Skeletal muscle satellite cell (primary cell): ENCODE measurements around the gene TAS1R3.

Source experiments
- H3K27me3 ChIP-seq: 2 replicates; pipeline ENCODE4 v1.7.0; 2013; ENCODE audit warnings: low read length; ENCODE audit not compliant: control insufficient read depth, insufficient read depth
- H3K36me3 ChIP-seq: 2 replicates; pipeline ENCODE4 v1.7.0; 2013; ENCODE audit warnings: mild to moderate bottlenecking, control low read depth, low read length; ENCODE audit not compliant: insufficient read depth
- H3K4me1 ChIP-seq: 2 replicates; pipeline ENCODE4 v1.7.0; 2013; ENCODE audit warnings: low read length; ENCODE audit not compliant: control insufficient read depth, insufficient read depth
- H3K4me2 ChIP-seq: 2 replicates; pipeline ENCODE4 v1.7.0; 2013; ENCODE audit warnings: mild to moderate bottlenecking, low read length
- H3K4me3 ChIP-seq: 2 replicates; pipeline ENCODE4 v1.7.0; 2013; ENCODE audit warnings: low read length
- H3K9ac ChIP-seq: 2 replicates; pipeline ENCODE4 v1.7.0; 2013; ENCODE audit warnings: mild to moderate bottlenecking, low read depth, low read length, moderate library complexity
- H3K9me3 ChIP-seq: replicated peaks from 2 replicates; pipeline ENCODE4 v1.7.0; 2013; ENCODE audit warnings: mild to moderate bottlenecking, control low read depth, low read length

The TAS1R3 gene

GRCh38 chr1:1347663-1348419 lies 16.8 kb downstream of the TAS1R3 start:
- Histone ChIP-seq H3K4me1 (peaks cover 56% of the 10 kb centered on the region), H3K27me3 (no peaks in the 10 kb centered on the region), H3K36me3 (peaks cover 14% of the 10 kb centered on the region), H3K4me3 (peak overlapping the region; percentile 79), H3K4me2 (peak overlapping the region; percentile 87), H3K9me3 (no peaks in the 10 kb centered on the region), H3K9ac (peak overlapping the region; percentile 81)

GRCh38 chr1:1348420-1349255 lies 17.6 kb downstream of the TAS1R3 start:
- H3K4me1 ChIP-seq: peaks cover 62% of the 10 kb centered on the region
- H3K36me3 ChIP-seq: peaks cover 22% of the 10 kb centered on the region
- peak overlapping the region; percentile 79 for H3K4me3 ChIP-seq

GRCh38 chr1:1349256-1350012 lies 18.4 kb downstream of the TAS1R3 start, which contains the start of gene DVL1:
Gene DVL1, minus strand, starts transcription at chr1:1349418. Its CDS starts 353 bp downstream, at chr1:1349065.
- peak within 1 kb of the TSS; percentile 81 for H3K9ac ChIP-seq
- H3K4me2 ChIP-seq: peak within 1 kb of the TSS; percentile 97
- H3K4me1 ChIP-seq: peaks cover 62% of the 10 kb centered on the region
- H3K9me3 ChIP-seq: no peaks in the 10 kb centered on the region
- peaks cover 30% of the 10 kb centered on the region for H3K36me3 ChIP-seq
- H3K4me3 ChIP-seq: peak within 1 kb of the TSS; percentile 84
- H3K27me3 ChIP-seq: no peaks in the 10 kb centered on the region

More at GRCh38 chr1:1348420-1349255, 17.6 kb downstream of the TAS1R3 start:
- Histone ChIP-seq H3K9ac (peak overlapping the region; percentile 81), H3K9me3 (no peaks in the 10 kb centered on the region), H3K27me3 (no peaks in the 10 kb centered on the region), H3K4me2 (peak overlapping the region; percentile 87)

GRCh38 chr1:1351511-1352427 lies 20.7 kb downstream of the TAS1R3 start:
- Histone ChIP-seq H3K9me3 (no peaks in the 10 kb centered on the region), H3K4me2 (peak overlapping the region; percentile 79), H3K36me3 (peaks cover 36% of the 10 kb centered on the region), H3K4me1 (peaks cover 44% of the 10 kb centered on the region), H3K27me3 (no peaks in the 10 kb centered on the region), H3K9ac (peak overlapping the region; percentile 41), H3K4me3 (peak overlapping the region; percentile 44)

- Histone ChIP-seq H3K4me2 (peak overlapping the region; percentile 79), H3K4me1 (peaks cover 37% of the 10 kb centered on the region), H3K9ac (peak overlapping the region; percentile 4), H3K36me3 (peaks cover 36% of the 10 kb centered on the region), H3K9me3 (no peaks in the 10 kb centered on the region), H3K4me3 (no peak overlapping the region), H3K27me3 (no peaks in the 10 kb centered on the region)
Observed at GRCh38 chr1:1352786-1353388, 21.8 kb downstream of the TAS1R3 start.

- Histone ChIP-seq H3K4me2 (peak overlapping the region; percentile 79), H3K36me3 (peaks cover 36% of the 10 kb centered on the region), H3K9ac (no peak overlapping the region), H3K4me1 (peaks cover 38% of the 10 kb centered on the region), H3K4me3 (no peak overlapping the region), H3K9me3 (no peaks in the 10 kb centered on the region), H3K27me3 (no peaks in the 10 kb centered on the region)
Observed at GRCh38 chr1:1353389-1354151, 22.5 kb downstream of the TAS1R3 start.

GRCh38 chr1:1354271-1355247 lies 23.5 kb downstream of the TAS1R3 start:
- H3K9me3 ChIP-seq: no peaks in the 10 kb centered on the region
- peak overlapping the region; percentile 79 for H3K4me2 ChIP-seq
- peak overlapping the region; percentile 56 for H3K4me3 ChIP-seq
- no peaks in the 10 kb centered on the region for H3K27me3 ChIP-seq
- H3K4me1 ChIP-seq: peaks cover 48% of the 10 kb centered on the region
- H3K9ac ChIP-seq: no peak overlapping the region
- H3K36me3 ChIP-seq: peaks cover 36% of the 10 kb centered on the region

- Histone ChIP-seq H3K4me3 (peak overlapping the region; percentile 69), H3K36me3 (peaks cover 36% of the 10 kb centered on the region), H3K4me1 (peaks cover 57% of the 10 kb centered on the region)
Observed at GRCh38 chr1:1355416-1355815, 24.3 kb downstream of the TAS1R3 start.

GRCh38 chr1:1356166-1356795 lies 25.2 kb downstream of the TAS1R3 start:
- Histone ChIP-seq H3K4me3 (peak overlapping the region; percentile 84), H3K9me3 (no peaks in the 10 kb centered on the region), H3K9ac (peak overlapping the region; percentile 95), H3K36me3 (peaks cover 36% of the 10 kb centered on the region), H3K27me3 (no peaks in the 10 kb centered on the region), H3K4me2 (peak overlapping the region; percentile 79), H3K4me1 (peaks cover 66% of the 10 kb centered on the region)

More at GRCh38 chr1:1355416-1355815, 24.3 kb downstream of the TAS1R3 start:
- Histone ChIP-seq H3K9ac (no peak overlapping the region), H3K9me3 (no peaks in the 10 kb centered on the region), H3K4me2 (peak overlapping the region; percentile 79), H3K27me3 (no peaks in the 10 kb centered on the region)
